DOHH2 (cell line): ENCODE results near the gene CNTD1.

Experiments used
- H3F3A ChIP-seq: fragments of 200-600 bp; sonication (generic), shearing (Covaris generic); 2 replicates; pipeline ENCODE4 v1.6.0; 2016; ENCODE audit warnings: antibody characterized with exemption, mild to moderate bottlenecking; ENCODE audit not compliant: control insufficient read depth, insufficient read depth
- H3K27ac ChIP-seq: fragments of 200-600 bp; sonication (generic); 2 replicates; pipeline ENCODE4 v1.5.1; 2014; ENCODE audit warnings: low read depth, mild to moderate bottlenecking, low read length, moderate library complexity
- H3K27me3 ChIP-seq: fragments of 200-600 bp; sonication (generic); 2 replicates; pipeline ENCODE4 v1.6.1; 2014; ENCODE audit warnings: mild to moderate bottlenecking, low read length, mixed read lengths; ENCODE audit not compliant: control insufficient read depth
- H3K36me3 ChIP-seq: fragments of 200-600 bp; sonication (generic); 2 replicates; pipeline ENCODE4 v1.6.1; 2014; ENCODE audit warnings: mild to moderate bottlenecking, low read length, moderate library complexity, mixed read lengths; ENCODE audit not compliant: control insufficient read depth
- H3K4me1 ChIP-seq: fragments of 200-600 bp; sonication (generic); 2 replicates; pipeline ENCODE4 v1.6.1; 2014; ENCODE audit warnings: mild to moderate bottlenecking, low read length, mixed read lengths; ENCODE audit not compliant: control insufficient read depth
- H3K4me2 ChIP-seq: fragments of 200-600 bp; sonication (generic); 2 replicates; pipeline ENCODE4 v1.6.0; 2014; ENCODE audit warnings: mild to moderate bottlenecking, low read length, moderate library complexity
- H3K4me3 ChIP-seq: fragments of 200-600 bp; sonication (generic); 2 replicates; pipeline ENCODE4 v1.5.1; 2014; ENCODE audit warnings: mild to moderate bottlenecking, low read length, mixed read lengths
- H3K79me2 ChIP-seq: fragments of 200-600 bp; sonication (generic); 2 replicates; pipeline ENCODE4 v1.6.1; 2014; ENCODE audit warnings: mild to moderate bottlenecking, low read length, mixed read lengths; ENCODE audit not compliant: control insufficient read depth
- H3K9me2 ChIP-seq: fragments of 200-600 bp; sonication (generic); replicated peaks from 2 replicates; pipeline ENCODE4 v1.6.1; 2014; ENCODE audit warnings: mild to moderate bottlenecking, low read length, mixed read lengths; ENCODE audit not compliant: control insufficient read depth
- H3K9me3 ChIP-seq: fragments of 200-600 bp; sonication (generic); 2 replicates; pipeline ENCODE4 v1.6.1; 2014; ENCODE audit warnings: antibody characterized with exemption, low read length, mixed read lengths; ENCODE audit not compliant: control insufficient read depth, insufficient read depth
- H4K20me1 ChIP-seq: fragments of 200-600 bp; sonication (generic); 2 replicates; pipeline ENCODE4 v1.6.0; 2014; ENCODE audit warnings: low read depth, mild to moderate bottlenecking, antibody characterized with exemption, low read length, moderate library complexity; ENCODE audit not compliant: control insufficient read depth, insufficient read depth
- EZH2phosphoT487 ChIP-seq: fragments of 200-600 bp; sonication (generic); IDR thresholded peaks from 2 replicates; pipeline ENCODE4 v1.6.1; 2017; ENCODE audit warnings: borderline replicate concordance, mild to moderate bottlenecking, antibody characterized with exemption, low read length, moderate library complexity, mixed read lengths
- TF ChIP-seq, protein P1 (sequence below): fragments of 200-600 bp; sonication (generic); IDR thresholded peaks from one replicate; pipeline ENCODE4 v1.5.1; 2014; ENCODE audit warnings: antibody characterized with exemption, mild to moderate bottlenecking, low read depth, low read length; ENCODE audit not compliant: poor library complexity, severe bottlenecking

The CNTD1 gene, protein sequence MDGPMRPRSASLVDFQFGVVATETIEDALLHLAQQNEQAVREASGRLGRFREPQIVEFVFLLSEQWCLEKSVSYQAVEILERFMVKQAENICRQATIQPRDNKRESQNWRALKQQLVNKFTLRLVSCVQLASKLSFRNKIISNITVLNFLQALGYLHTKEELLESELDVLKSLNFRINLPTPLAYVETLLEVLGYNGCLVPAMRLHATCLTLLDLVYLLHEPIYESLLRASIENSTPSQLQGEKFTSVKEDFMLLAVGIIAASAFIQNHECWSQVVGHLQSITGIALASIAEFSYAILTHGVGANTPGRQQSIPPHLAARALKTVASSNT

DNA sequence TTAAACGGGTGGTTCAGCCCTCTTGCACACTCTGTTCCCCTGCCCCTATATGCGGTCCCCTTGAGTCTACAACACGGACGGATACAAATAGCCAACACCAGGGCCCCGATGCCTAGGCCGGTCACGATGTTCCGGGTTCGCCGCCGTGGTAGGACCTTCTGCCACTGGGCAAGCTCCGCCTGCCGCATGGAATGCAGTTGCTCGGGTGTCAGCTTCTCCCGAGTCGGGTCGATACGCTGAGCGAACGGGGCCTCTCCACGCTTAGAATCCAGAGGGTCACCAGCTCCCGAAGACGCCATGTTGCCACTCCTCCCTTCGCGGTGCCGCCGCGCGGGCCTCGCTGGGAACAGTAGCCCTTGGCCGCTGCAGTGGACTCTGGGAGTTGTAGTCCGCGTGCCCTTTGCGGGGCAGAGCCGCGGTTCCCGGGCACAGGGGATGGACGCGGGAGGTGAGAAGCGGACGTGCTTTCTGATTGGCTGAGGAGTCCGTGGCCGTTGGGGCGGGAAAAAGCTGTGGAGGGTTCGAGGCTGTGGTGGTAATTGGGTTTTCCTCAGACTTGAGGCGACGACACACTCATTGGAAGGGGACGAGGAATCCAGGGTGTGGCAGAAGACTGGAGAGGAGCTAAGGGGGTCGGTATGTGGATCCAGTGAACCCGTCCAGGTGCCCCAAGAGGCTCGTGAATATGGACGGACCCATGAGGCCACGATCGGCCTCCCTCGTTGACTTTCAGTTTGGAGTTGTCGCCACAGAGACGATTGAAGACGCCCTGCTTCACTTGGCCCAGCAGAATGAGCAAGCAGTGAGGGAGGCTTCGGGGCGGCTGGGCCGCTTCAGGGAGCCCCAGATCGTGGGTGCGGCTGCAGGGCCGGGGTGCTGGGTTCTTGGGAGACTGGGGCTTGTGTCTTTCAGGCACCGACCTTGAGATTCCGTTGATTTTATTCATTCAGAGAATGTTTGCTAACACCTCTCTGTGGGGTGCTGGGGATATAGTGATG, at the start of gene CNTD1, which contains the start of gene COA3:
Gene CNTD1 (plus strand): TSS at position 479 of the 998 bp plus-strand sequence. CDS start 207 bp downstream, at position 686.
Gene COA3 (minus strand): TSS at position 322 of the 998 bp plus-strand sequence. CDS start 23 bp downstream, at position 299.
- no peaks in the 10 kb centered on the region for H3F3A ChIP-seq
- H3K9me3 ChIP-seq, result no peaks in the 10 kb centered on the region
- H3K9me2 ChIP-seq, result no peaks in the 10 kb centered on the region
- peaks cover 6% of the 10 kb centered on the region for H3K79me2 ChIP-seq
- peaks cover 13% of the 10 kb centered on the region for H3K4me1 ChIP-seq
- H3K27me3 ChIP-seq, result peaks cover 18% of the 10 kb centered on the region
- TF ChIP-seq, protein P1, sequence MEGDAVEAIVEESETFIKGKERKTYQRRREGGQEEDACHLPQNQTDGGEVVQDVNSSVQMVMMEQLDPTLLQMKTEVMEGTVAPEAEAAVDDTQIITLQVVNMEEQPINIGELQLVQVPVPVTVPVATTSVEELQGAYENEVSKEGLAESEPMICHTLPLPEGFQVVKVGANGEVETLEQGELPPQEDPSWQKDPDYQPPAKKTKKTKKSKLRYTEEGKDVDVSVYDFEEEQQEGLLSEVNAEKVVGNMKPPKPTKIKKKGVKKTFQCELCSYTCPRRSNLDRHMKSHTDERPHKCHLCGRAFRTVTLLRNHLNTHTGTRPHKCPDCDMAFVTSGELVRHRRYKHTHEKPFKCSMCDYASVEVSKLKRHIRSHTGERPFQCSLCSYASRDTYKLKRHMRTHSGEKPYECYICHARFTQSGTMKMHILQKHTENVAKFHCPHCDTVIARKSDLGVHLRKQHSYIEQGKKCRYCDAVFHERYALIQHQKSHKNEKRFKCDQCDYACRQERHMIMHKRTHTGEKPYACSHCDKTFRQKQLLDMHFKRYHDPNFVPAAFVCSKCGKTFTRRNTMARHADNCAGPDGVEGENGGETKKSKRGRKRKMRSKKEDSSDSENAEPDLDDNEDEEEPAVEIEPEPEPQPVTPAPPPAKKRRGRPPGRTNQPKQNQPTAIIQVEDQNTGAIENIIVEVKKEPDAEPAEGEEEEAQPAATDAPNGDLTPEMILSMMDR, result no peak
- TF ChIP-seq EZH2phosphoT487, result no peak
- peak within 1 kb of the TSS; percentile 86 for H3K4me3 ChIP-seq
- no peaks in the 10 kb centered on the region for H3K36me3 ChIP-seq
- H4K20me1 ChIP-seq, result no peaks in the 10 kb centered on the region
- H3K27ac ChIP-seq, result no peak within 1 kb of the TSS
- H3K4me2 ChIP-seq, result peak within 1 kb of the TSS; percentile 81

DNA sequence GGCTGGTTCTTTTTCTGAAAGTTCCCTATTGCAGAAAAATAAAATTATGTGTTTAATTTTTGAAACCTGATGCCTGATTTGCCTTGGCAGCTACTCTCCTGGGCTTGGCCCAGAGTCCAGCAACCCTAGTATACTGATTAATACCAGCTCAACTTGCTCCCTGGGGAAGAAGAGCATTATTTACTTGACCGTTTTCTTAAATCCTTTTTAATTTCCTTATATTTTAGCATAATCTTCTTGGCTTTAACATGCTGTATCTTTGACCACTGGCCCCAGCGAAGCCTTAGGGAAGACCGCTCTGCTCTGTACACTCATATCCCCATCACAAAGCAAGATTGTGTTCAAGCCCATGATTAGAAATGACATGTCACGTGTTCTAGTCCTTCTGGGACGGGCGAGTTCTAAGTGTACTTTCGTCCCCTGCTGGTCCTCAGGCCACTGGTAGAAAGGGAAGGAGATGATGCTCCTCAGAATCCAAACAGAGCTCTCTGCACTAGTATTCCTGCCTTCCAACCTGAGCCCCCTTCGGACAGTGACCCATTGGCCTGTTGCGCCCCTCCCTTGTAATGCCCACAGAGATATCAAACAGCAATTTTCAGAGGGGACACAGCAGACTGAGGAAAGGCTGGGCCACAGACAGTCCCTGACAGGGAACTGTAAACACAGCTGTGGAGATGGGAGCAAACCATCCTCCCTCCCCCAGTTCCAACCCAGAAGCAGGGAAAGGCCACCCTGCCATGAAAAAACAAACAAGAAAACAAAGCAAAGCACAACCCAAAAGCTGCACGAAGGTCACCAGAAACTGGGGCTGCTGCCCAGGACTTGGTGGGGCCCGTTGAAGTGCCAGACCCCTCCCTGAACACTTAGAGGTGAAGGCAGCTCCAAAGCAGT, 49.5 kb upstream of the CNTD1 start:
- no peak overlapping the region for H3K4me2 ChIP-seq
- H3F3A ChIP-seq, result no peaks in the 10 kb centered on the region
- TF ChIP-seq, protein P1, result no peak
- no peak for TF ChIP-seq EZH2phosphoT487
- H4K20me1 ChIP-seq, result no peaks in the 10 kb centered on the region
- H3K4me3 ChIP-seq, result no peak overlapping the region
- no peaks in the 10 kb centered on the region for H3K9me2 ChIP-seq
- H3K27ac ChIP-seq, result no peak overlapping the region
- H3K27me3 ChIP-seq, result peaks cover 19% of the 10 kb centered on the region
- peaks cover 11% of the 10 kb centered on the region for H3K4me1 ChIP-seq
- no peaks in the 10 kb centered on the region for H3K36me3 ChIP-seq
- H3K79me2 ChIP-seq, result peaks cover 6% of the 10 kb centered on the region
- peaks cover 4% of the 10 kb centered on the region for H3K9me3 ChIP-seq

DNA sequence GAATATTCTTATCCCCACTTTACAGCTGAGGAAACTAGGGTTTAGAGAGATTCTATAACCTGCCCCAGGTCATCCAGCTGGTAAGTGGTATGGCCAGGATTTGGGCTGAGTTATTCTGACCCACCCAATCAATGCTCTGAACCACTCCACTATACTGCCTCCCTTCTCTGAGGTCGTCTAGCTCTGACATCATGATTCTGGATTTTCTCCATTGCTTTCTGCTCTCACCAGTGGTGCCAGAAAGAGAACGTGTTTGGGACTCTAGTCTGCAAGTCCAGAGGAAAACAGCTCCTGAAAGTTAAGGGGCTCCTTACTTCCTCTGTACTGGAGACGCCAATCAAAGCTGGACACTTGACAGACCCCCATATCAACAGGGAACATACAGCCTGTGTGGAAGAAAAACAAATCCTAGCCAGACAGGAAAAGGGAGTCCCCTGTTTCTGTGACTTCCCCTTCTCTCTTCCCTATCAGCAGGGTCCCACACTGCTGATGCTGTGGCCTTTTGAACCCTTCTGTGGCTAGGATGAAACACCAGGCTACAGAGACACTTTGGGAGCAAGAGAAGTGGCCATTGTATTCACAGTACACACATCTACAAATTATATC, 47.8 kb upstream of the CNTD1 start:
- no peaks in the 10 kb centered on the region for H3K9me3 ChIP-seq
- no peaks in the 10 kb centered on the region for H4K20me1 ChIP-seq
- no peaks in the 10 kb centered on the region for H3K36me3 ChIP-seq
- H3K4me2 ChIP-seq, result no peak overlapping the region
- H3K79me2 ChIP-seq, result no peaks in the 10 kb centered on the region
- no peak overlapping the region for H3K4me3 ChIP-seq
- H3K4me1 ChIP-seq, result peaks cover 5% of the 10 kb centered on the region
- H3K27me3 ChIP-seq, result peaks cover 20% of the 10 kb centered on the region
- TF ChIP-seq EZH2phosphoT487, result no peak
- TF ChIP-seq, protein P1, result no peak
- H3F3A ChIP-seq, result no peaks in the 10 kb centered on the region
- no peaks in the 10 kb centered on the region for H3K9me2 ChIP-seq
- H3K27ac ChIP-seq, result no peak overlapping the region
